H9 (cell line): ENCODE results near the gene AGO3. TPM values are rescaled to one million over a fixed set of nuclear protein-coding genes. Genes with fewer than 3 reads are reported as not detected.

Source experiments
- DNase-seq: peaks from one replicate; pipeline ENCODE4 v3.0.0-alpha.2; 2017
- H2AFZ ChIP-seq: one replicate; pipeline ENCODE4 v1.6.1; 2013; ENCODE audit warnings: mild to moderate bottlenecking, low read length, control low read depth, moderate library complexity
- H2AK5ac ChIP-seq: 2 replicates; pipeline ENCODE4 v1.6.1; 2013; ENCODE audit warnings: low read length, control low read depth, mixed read lengths; ENCODE audit not compliant: insufficient read length
- H2BK120ac ChIP-seq: one replicate; pipeline ENCODE4 v1.6.1; 2013; ENCODE audit warnings: low read depth, mild to moderate bottlenecking, low read length, control low read depth, inconsistent platforms; ENCODE audit not compliant: poor library complexity, severe bottlenecking
- H2BK12ac ChIP-seq: 2 replicates; pipeline ENCODE4 v1.6.1; 2013; ENCODE audit warnings: low read length, control low read depth, mixed read lengths, low read depth; ENCODE audit not compliant: insufficient read length
- H2BK15ac ChIP-seq: 2 replicates; pipeline ENCODE4 v1.6.1; 2013; ENCODE audit warnings: low read depth, low read length, control low read depth
- H2BK20ac ChIP-seq: one replicate; pipeline ENCODE4 v1.6.1; 2013; ENCODE audit warnings: low read depth, mild to moderate bottlenecking, low read length, control low read depth, inconsistent platforms; ENCODE audit not compliant: poor library complexity, severe bottlenecking
- H2BK5ac ChIP-seq: 2 replicates; pipeline ENCODE4 v1.6.1; 2013; ENCODE audit warnings: low read length, control low read depth, mixed read lengths; ENCODE audit not compliant: insufficient read length
- H3K14ac ChIP-seq: 2 replicates; pipeline ENCODE4 v1.6.1; 2013; ENCODE audit warnings: low read length, control low read depth; ENCODE audit not compliant: insufficient read depth
- H3K18ac ChIP-seq: 2 replicates; pipeline ENCODE4 v1.6.1; 2013; ENCODE audit warnings: low read depth, mild to moderate bottlenecking, mixed read lengths, low read length, control low read depth; ENCODE audit not compliant: insufficient read length
- H3K23ac ChIP-seq: 2 replicates; pipeline ENCODE4 v1.6.1; 2013; ENCODE audit warnings: low read length, control low read depth, mixed read lengths, low read depth; ENCODE audit not compliant: insufficient read length
- H3K23me2 ChIP-seq: 2 replicates; pipeline ENCODE4 v1.6.1; 2013; ENCODE audit warnings: low read depth, mild to moderate bottlenecking, mixed read lengths, low read length, control low read depth; ENCODE audit not compliant: insufficient read length, poor library complexity, severe bottlenecking
- H3K27ac ChIP-seq: 2 replicates; pipeline ENCODE4 v1.5.1; 2013; ENCODE audit warnings: low read length, control low read depth, mixed read lengths, low read depth; ENCODE audit not compliant: insufficient read length
- H3K27me3 ChIP-seq: 2 replicates; pipeline ENCODE4 v1.6.1; 2013; ENCODE audit warnings: low read length, control low read depth, inconsistent platforms; ENCODE audit not compliant: insufficient read depth
- H3K4ac ChIP-seq: 2 replicates; pipeline ENCODE4 v1.6.1; 2013; ENCODE audit warnings: low read depth, mild to moderate bottlenecking, control low read depth, inconsistent platforms, low read length, moderate library complexity
- H3K4me1 ChIP-seq: 2 replicates; pipeline ENCODE4 v1.6.1; 2013; ENCODE audit warnings: low read length, control low read depth, inconsistent platforms; ENCODE audit not compliant: insufficient read depth
- H3K4me2 ChIP-seq: 2 replicates; pipeline ENCODE4 v1.6.1; 2013; ENCODE audit warnings: low read length, control low read depth, mixed read lengths; ENCODE audit not compliant: insufficient read length, insufficient read depth
- H3K56ac ChIP-seq: 2 replicates; pipeline ENCODE4 v1.6.1; 2013; ENCODE audit warnings: low read depth, mild to moderate bottlenecking, mixed read lengths, low read length, control low read depth; ENCODE audit not compliant: insufficient read length
- H3K79me1 ChIP-seq: 2 replicates; pipeline ENCODE4 v1.6.1; 2013; ENCODE audit warnings: low read depth, mild to moderate bottlenecking, moderate library complexity, low read length, control low read depth, inconsistent platforms; ENCODE audit not compliant: insufficient read depth, poor library complexity, severe bottlenecking
- H3K79me2 ChIP-seq: 2 replicates; pipeline ENCODE4 v1.6.1; 2013; ENCODE audit warnings: low read length, control low read depth, inconsistent platforms; ENCODE audit not compliant: insufficient read depth
- H3K9ac ChIP-seq: 2 replicates; pipeline ENCODE4 v1.6.1; 2013; ENCODE audit warnings: low read length, control low read depth, mixed read lengths; ENCODE audit not compliant: insufficient read length; ENCODE audit errors: extremely low read depth
- H3K9me3 ChIP-seq: one replicate; pipeline ENCODE4 v1.6.1; 2013; ENCODE audit warnings: low read depth, low read length, inconsistent platforms; ENCODE audit not compliant: control insufficient read depth
- H3T11ph ChIP-seq: one replicate; pipeline ENCODE4 v1.6.1; 2013; ENCODE audit warnings: mild to moderate bottlenecking, low read length, control low read depth, inconsistent platforms
- H4K20me1 ChIP-seq: one replicate; pipeline ENCODE4 v1.6.1; 2013; ENCODE audit not compliant: control insufficient read depth, insufficient read length, insufficient read depth
- H4K5ac ChIP-seq: 2 replicates; pipeline ENCODE4 v1.6.1; 2013; ENCODE audit warnings: low read depth, mild to moderate bottlenecking, mixed read lengths, low read length, control low read depth; ENCODE audit not compliant: insufficient read length
- H4K8ac ChIP-seq: replicated peaks from 2 replicates; pipeline ENCODE4 v1.6.1; 2013; ENCODE audit warnings: low read length, control low read depth, mixed read lengths, low read depth; ENCODE audit not compliant: insufficient read length
- H4K91ac ChIP-seq: 2 replicates; pipeline ENCODE4 v1.6.1; 2013; ENCODE audit warnings: low read depth, mild to moderate bottlenecking, moderate library complexity, mixed read lengths, low read length, control low read depth; ENCODE audit not compliant: insufficient read length
- H3K27ac Mint-ChIP-seq, 3 experiments: 2 replicates in 2 of 3; 3 replicates in 1 of 3; pipeline ENCODE4 v1.8.0; 2020 to 2021; ENCODE audit warnings: mixed read lengths in 3 of 3, mild to moderate bottlenecking in 1 of 3, moderate library complexity in 1 of 3
- H3K27me3 Mint-ChIP-seq: 2 replicates; pipeline ENCODE4 v1.8.0; 2021; ENCODE audit warnings: low read depth, mild to moderate bottlenecking, moderate library complexity, mixed read lengths
- H3K36me3 Mint-ChIP-seq, 3 experiments: 2 replicates in 2 of 3; 3 replicates in 1 of 3; pipeline ENCODE4 v1.8.0; 2020 to 2021; ENCODE audit warnings: low read depth in 3 of 3, mixed read lengths in 3 of 3; ENCODE audit not compliant: insufficient read depth in 1 of 3
- H3K4me1 Mint-ChIP-seq, 2 experiments: 2 replicates each; pipeline ENCODE4 v1.8.0; 2020; ENCODE audit warnings: mixed read lengths in 2 of 2
- H3K4me3 Mint-ChIP-seq, 2 experiments: 2 replicates in 1 of 2; 3 replicates in 1 of 2; pipeline ENCODE4 v1.8.0; 2020 to 2021; ENCODE audit warnings: mild to moderate bottlenecking in 2 of 2, mixed read lengths in 2 of 2, moderate library complexity in 1 of 2
- H3K9me3 Mint-ChIP-seq, 2 experiments: 2 replicates in 1 of 2; 3 replicates in 1 of 2; pipeline ENCODE4 v1.8.0; 2020; ENCODE audit warnings: mild to moderate bottlenecking in 2 of 2, mixed read lengths in 2 of 2, moderate library complexity in 1 of 2
- WGBS: extraction: QIAGEN DNeasy Blood & Tissue Kit; methylation state at CpG from one replicate; pipeline ENCODE4 v1.1.7; 2013; ENCODE audit warnings: missing lambda C conversion rate, low lambda C conversion rate, mixed read lengths; ENCODE audit not compliant: insufficient read length; ENCODE audit errors: extremely low coverage; 5-methylcytosine and 5-hydroxymethylcytosine counted together
- total RNA-seq: library from RNA; stranded (reverse); gene quantifications from 2 replicates; pipeline ENCODE4 v1.2.1, GENCODE V29; 2021
- TF ChIP-seq, protein P1 (sequence below): fragments of 200-600 bp; sonication (generic); conservative IDR thresholded peaks from 3 replicates; pipeline ENCODE4 v1.8.0; 2021; ENCODE audit warnings: antibody characterized with exemption, mild to moderate bottlenecking

The AGO3 gene
- total RNA-seq, 1 experiment from 2014 or later = 27.0 TPM

GRCh38 chr1:36076979-36077573, 146.2 kb downstream of the AGO3 start:
- no CpG with 5 or more reads among the region's 4 CpGs for WGBS

More at GRCh38 chr1:36076979-36077573, 146.2 kb downstream of the AGO3 start:
- Histone ChIP-seq H4K5ac (no peak overlapping the region), H3K27ac (no peak overlapping the region), H2BK12ac (no peak overlapping the region), H3K4me1 (no peaks in the 10 kb centered on the region), H3K56ac (no peak overlapping the region), H4K8ac (no peak overlapping the region), H2BK15ac (no peak overlapping the region), H4K20me1 (no peaks in the 10 kb centered on the region), H4K91ac (no peak overlapping the region), H3K79me1 (no peaks in the 10 kb centered on the region), H3K27me3 (no peaks in the 10 kb centered on the region), H2BK20ac (no peak overlapping the region), H3K4me2 (no peak overlapping the region), H2AK5ac (no peak overlapping the region), H3K4ac (no peak overlapping the region), H3K18ac (no peak overlapping the region), H3K23me2 (no peaks in the 10 kb centered on the region), H3K79me2 (no peaks in the 10 kb centered on the region), H3T11ph (no peak overlapping the region), H3K9ac (no peak overlapping the region), H3K9me3 (no peaks in the 10 kb centered on the region), H3K14ac (no peak overlapping the region), H2AFZ (no peak overlapping the region), H2BK5ac (no peak overlapping the region), H2BK120ac (no peak overlapping the region), H3K23ac (no peak overlapping the region)
- H3K36me3 Mint-ChIP-seq = no peaks in the 10 kb centered on the region
- no peaks in the 10 kb centered on the region; the same call in 1 of the 2 replicates for H3K27me3 Mint-ChIP-seq
- no peaks in the 10 kb centered on the region; a peak in 1 of 5 replicates for H3K9me3 Mint-ChIP-seq
- H3K4me3 Mint-ChIP-seq = no peak overlapping the region
- TF ChIP-seq, protein P1, sequence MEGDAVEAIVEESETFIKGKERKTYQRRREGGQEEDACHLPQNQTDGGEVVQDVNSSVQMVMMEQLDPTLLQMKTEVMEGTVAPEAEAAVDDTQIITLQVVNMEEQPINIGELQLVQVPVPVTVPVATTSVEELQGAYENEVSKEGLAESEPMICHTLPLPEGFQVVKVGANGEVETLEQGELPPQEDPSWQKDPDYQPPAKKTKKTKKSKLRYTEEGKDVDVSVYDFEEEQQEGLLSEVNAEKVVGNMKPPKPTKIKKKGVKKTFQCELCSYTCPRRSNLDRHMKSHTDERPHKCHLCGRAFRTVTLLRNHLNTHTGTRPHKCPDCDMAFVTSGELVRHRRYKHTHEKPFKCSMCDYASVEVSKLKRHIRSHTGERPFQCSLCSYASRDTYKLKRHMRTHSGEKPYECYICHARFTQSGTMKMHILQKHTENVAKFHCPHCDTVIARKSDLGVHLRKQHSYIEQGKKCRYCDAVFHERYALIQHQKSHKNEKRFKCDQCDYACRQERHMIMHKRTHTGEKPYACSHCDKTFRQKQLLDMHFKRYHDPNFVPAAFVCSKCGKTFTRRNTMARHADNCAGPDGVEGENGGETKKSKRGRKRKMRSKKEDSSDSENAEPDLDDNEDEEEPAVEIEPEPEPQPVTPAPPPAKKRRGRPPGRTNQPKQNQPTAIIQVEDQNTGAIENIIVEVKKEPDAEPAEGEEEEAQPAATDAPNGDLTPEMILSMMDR = no peak
- no peak overlapping the region for H3K27ac Mint-ChIP-seq
- peaks cover 3 to 4% of the 10 kb centered on the region in 2 experiments; a peak in 2 of 4 replicates for H3K4me1 Mint-ChIP-seq
- no peak for DNase-seq
